ENCODE measurements around the gene CIAO3.

DNA sequence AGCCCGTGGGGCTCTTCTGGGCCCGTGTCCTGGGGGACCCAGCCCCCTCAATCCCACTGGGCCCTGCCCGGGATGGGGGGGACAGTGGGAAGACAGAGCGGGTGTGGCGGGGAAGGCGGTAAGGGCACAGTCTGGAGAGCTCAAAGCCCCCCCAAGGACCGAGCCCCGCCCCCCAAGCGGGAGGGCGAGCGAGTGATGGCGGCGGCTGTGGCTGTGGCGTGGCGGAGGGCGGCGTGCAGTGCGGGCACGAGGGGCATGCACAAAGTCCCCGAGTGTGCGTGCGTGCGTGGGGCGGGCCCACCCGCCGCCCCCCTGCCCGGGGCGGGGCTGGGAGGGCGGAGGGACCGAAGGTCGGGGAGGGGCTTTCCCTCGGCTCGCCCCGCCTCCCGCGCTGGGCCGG lies 47.0 kb downstream of the CIAO3 start:
- TF ChIP-seq EZH2 (IDR thresholded peaks at IDR 0.05): no peak
- TF ChIP-seq ZFX (IDR thresholded peaks at IDR 0.05): no peak
- no peak for TF ChIP-seq CTCF (IDR thresholded peaks at IDR 0.05 in 2 of 3, conservative IDR thresholded peaks at IDR 0.05 in 1 of 3; ENCODE audit: borderline replicate concordance in 1 of 3, insufficient read depth in 1 of 3, low read depth in 2 of 3, low read length in 2 of 3)
- TF ChIP-seq ATF3 (IDR thresholded peaks at IDR 0.05): no peak
- no peak for TF ChIP-seq POLR2AphosphoS5 (IDR thresholded peaks at IDR 0.05; ENCODE audit: low read depth, low read length)
- TF ChIP-seq REST (IDR thresholded peaks at IDR 0.05; ENCODE audit: low read depth): no peak
- TF ChIP-seq EZH2phosphoT487 (IDR thresholded peaks at IDR 0.05; ENCODE audit: borderline replicate concordance): no peak
- no peak for TF ChIP-seq POLR2A (IDR thresholded peaks at IDR 0.05; ENCODE audit: borderline replicate concordance, extremely low read depth, insufficient read depth, insufficient read length)
- TF ChIP-seq SP1 (IDR thresholded peaks at IDR 0.05; ENCODE audit: low read depth): no peak
- TF ChIP-seq JUND (IDR thresholded peaks at IDR 0.05): no peak
